ENCODE measurements around the gene TFAP2A.

The TFAP2A gene

GRCh38 chr6:10414756-10415616 is at the start of gene TFAP2A:
TSS of gene TFAP2A (minus strand) at chr6:10415074. CDS start at chr6:10414991, 83 bp downstream.
- DNase-seq: no peak

- no peak for DNase-seq
Observed at GRCh38 chr6:10463491-10464481, 48.9 kb upstream of the TFAP2A start.

GRCh38 chr6:10463040-10463439 is 48.2 kb upstream of the TFAP2A start:
- DNase-seq: no peak

GRCh38 chr6:10461850-10462249 is 47.0 kb upstream of the TFAP2A start:
- no peak for DNase-seq

- no peak for DNase-seq
Observed at GRCh38 chr6:10460096-10460495, 45.2 kb upstream of the TFAP2A start.

- no peak for DNase-seq
Observed at GRCh38 chr6:10458287-10458686, 43.4 kb upstream of the TFAP2A start.

- DNase-seq: no peak
Observed at GRCh38 chr6:10453596-10453995, 38.7 kb upstream of the TFAP2A start.

- no peak for DNase-seq
Observed at GRCh38 chr6:10451828-10452509, 37.1 kb upstream of the TFAP2A start.

- DNase-seq: no peak
Observed at GRCh38 chr6:10451394-10451793, 36.5 kb upstream of the TFAP2A start.

GRCh38 chr6:10449751-10450150 is 34.9 kb upstream of the TFAP2A start:
- no peak for DNase-seq

GRCh38 chr6:10448096-10448495 is 33.2 kb upstream of the TFAP2A start:
- DNase-seq: no peak

- no peak for DNase-seq
Observed at GRCh38 chr6:10446548-10446947, 31.7 kb upstream of the TFAP2A start.

- no peak for DNase-seq
Observed at GRCh38 chr6:10441655-10442009, 26.8 kb upstream of the TFAP2A start.

GRCh38 chr6:10441004-10441654 is 26.3 kb upstream of the TFAP2A start:
- DNase-seq: no peak

- no peak for DNase-seq
Observed at GRCh38 chr6:10437891-10438290, 23.0 kb upstream of the TFAP2A start.

GRCh38 chr6:10434235-10434634 is 19.4 kb upstream of the TFAP2A start:
- DNase-seq: no peak

- no peak for DNase-seq
Observed at GRCh38 chr6:10433322-10433721, 18.4 kb upstream of the TFAP2A start.

GRCh38 chr6:10431423-10432164 is 16.7 kb upstream of the TFAP2A start:
- no peak for DNase-seq

- peak; percentile 38 for DNase-seq
Observed at GRCh38 chr6:10429638-10430427, 15.0 kb upstream of the TFAP2A start.

- no peak for DNase-seq
Observed at GRCh38 chr6:10426781-10427279, 12.0 kb upstream of the TFAP2A start.

All from SHP77 treated with DMSO at 0.1 percent for 48 hours (cell line).